HG03196 (cell line): ENCODE data around the gene GPR157.
"Not testable (repeated sequence)": the region's sequence is repeated elsewhere in the genome, so short reads cannot be mapped to it uniquely, and the experiment has no call there.

ENCODE experiments used
- ATAC-seq: cut with Tn5 transposase; IDR thresholded peaks from one replicate; pipeline ENCODE4 v1.9.1; 2021; ENCODE audit not compliant: unreplicated experiment

The GPR157 gene

DNA sequence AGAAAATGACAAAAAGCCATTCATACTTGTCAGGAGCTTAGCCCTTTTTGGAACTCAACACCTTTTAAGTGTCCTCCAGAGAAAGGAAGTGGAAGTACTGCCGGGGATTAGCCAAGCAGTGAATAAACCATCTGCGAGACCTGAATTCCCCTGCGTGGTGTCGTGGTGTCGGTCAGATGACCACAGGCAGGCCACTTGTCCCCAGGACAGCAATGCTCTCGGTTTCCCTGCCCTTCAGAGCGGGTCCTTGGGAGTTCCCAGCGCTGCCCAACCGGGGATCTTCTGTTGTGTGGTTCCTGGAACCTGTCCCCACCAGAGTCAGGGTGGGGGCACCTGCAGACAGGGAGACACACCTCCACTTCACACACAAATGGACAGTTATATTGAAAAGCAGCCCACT is 9.2 kb downstream of the GPR157 start:
- peak; percentile 55 for ATAC-seq

DNA sequence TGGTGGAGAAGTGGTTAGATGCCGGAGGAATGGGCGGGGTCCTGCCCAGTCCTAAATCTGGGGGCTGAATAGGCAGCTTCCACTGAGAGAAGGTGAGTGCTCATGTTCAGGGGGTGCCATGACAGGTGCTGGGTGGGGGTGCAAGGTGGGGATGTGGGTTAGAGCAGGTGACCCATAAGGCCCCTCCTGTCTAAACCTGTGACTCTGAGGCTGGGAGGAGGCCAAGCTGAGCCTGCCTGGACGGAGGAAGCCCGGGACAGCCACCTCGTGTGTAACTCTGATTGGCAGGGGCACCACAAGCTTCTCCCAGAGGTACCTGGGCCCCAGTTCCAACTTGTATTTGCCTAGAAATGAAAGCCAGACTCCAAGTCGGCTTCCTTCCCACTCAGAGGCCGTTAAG is 10.7 kb downstream of the GPR157 start:
- no peak for ATAC-seq

DNA sequence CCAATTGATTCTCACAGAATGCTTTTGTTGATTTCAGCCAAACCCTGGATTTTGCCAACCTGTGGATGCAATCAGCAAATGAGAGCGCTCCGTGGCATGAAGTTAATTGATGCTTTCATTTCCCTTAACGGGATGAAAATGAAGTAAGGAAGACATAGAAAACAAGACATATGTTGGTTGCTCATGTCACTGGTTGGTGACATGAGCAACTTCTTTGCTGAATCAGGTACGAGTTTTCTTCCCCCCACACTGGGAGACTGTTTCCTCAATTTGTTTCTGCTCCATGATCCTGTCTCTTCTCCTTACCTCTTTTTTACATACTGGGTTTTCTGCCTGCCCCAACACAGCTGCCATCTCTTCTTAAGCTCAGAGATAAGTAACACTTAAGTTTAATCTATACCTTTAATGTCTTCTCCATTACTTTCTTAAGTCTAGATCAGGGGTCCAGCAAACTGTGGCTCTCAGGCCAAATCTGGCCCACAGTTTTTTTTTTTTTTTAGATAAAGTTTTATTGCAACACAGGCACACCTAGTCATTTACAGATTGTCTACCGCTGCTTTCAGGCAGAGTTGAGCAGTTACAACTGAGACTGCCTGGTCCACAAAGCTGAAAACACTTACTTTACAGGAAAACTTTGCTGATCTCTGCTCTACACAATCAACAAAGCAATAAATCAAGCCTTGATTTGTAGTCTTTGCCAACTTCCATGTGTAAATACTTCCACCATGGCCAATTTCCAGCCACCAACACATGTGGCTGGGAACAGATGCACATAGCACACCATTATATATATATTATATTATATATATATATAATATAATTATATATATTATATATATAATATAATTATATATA is 13.3 kb downstream of the GPR157 start:
- no peak for ATAC-seq

DNA sequence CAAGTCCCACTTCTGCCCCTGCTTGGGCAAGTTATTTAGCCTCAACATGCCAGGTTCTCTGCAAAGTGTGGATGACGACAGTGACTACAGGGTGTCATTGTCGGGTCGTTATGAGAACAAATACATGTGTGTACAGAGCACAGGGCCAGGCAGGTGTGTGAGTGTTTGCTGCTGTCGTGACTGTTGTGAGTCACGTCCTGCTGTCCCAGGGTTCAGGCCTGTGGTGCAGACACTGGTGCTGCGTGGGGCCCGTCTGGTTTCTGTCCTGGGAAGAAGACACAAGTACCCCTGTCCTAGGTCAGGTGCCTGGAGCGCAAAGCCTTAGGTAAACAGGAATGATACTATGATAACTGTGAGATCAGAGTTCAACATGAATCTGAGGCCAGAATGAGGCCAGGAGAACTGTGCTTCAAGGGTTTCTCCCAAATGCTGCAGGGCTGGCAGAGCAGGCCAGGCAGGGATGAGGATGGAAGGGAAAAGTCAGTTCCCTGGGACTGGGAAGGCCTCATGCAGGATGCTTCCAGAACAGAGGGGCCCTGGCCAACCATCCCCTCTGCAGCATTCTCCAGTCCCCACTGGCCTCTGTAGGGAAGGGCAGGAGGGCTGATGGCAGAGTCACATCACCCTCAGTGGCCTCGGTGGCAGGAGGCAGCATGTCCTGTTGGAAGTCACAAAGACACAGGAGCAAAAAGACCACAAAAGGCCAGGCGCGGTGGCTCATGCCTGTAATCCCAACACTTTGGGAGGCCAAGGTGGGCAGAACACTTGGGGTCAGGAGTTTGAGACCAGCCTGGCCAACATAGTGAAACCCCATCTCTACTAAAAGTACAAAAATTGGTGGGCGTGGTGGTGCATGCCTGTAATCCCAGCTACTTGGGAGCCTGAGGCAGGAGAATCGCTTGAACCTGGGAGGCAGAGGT is 15.7 kb downstream of the GPR157 start:
- no peak for ATAC-seq

DNA sequence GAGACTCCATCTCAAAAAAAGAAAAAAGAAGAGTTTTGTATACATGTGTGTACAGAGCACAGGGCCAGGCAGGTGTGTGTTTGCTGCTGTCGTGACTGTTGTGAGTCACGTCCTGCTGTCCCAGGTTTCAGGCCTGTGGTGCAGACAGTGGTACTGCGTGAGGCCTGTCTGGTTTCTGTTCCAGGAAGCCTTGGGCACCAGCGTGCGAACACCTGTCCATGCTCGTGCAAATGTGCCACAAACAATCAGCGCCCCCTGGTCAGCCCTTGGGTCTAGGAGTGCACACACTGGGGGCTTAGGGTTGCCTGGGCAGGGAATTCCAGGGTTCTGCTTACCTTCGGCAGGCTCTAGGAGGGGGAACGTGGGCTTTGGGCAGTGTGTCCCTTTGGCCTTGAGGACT is 16.9 kb downstream of the GPR157 start:
- no peak for ATAC-seq

DNA sequence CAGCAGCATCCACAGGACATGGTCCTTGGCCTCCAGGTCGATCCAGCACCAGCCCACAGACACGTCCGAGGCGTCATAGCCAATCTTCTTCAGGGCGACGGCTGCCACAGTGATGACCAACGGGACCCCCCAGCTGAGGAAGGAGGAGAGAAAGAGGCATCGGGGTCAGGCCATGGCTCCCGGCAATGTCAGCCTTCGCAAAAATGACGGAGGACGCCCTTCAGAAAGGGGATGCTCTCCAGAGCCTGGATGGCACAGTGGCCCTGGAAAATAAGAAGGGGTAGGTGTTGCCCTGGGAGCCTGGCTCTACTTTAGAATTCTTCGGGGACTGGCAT is 17.6 kb downstream of the GPR157 start:
- ATAC-seq = no peak

DNA sequence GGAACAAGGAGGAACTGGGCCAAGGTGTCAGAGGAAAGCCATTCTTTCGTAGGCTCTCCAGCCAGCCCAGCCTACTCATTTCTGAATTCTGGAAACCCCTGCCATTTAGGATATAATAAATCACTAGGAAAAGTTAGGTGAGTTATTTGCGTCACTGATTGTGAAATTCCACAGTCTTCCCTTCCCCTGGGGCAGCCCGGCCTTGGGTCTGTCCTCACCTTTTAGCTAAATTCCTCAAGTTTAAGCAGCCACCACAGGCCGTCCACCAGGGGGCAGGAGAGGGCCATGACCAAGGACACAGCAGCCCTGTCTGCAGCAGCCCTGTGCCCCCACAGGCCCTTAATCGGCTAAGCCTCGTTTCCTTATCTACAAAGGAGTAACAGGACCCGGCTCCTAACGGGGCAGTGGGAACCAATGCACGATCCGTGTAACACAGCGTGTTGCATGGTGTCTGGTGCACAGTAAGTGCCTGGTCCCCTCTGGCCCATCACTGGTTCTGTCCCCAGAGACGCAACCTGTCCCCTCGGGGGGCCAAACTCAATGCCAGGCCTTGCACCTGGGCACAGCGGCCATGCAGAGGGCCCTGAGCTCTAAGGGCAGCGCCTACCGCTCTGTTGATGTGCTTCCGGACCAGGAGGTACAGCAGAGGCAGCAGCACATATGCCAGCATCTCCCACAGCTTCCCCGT is 18.1 kb downstream of the GPR157 start:
- no peak for ATAC-seq

DNA sequence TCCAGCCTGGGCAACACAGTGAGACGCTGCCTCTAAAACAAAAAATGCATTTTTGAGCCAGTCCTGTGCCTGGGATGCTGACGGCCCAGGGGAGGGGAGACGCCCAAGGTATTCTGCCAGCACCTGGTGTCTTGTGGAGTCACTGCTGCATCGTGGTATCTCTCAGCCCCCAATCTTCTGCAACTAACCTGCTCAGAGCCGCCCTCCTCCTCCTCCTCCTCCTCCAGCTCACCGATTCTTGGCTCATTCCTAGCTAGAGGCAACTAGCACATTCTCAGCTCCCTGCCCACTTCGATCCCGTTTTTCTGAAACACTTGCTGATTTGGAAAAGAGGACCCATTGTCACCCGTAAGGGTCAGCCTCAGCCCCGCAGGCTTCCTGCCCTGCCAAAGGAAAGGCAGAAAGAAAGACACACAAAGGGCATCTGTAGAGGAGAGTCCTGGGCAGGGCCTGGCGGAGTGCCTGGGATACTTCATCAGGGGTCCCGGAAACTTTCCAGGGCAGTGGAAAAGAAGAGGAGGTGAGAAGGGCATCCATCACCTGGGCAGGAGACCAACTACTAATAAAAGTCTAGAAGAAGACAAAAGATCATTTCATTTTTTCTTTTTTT is 20.7 kb downstream of the GPR157 start:
- ATAC-seq = no peak

DNA sequence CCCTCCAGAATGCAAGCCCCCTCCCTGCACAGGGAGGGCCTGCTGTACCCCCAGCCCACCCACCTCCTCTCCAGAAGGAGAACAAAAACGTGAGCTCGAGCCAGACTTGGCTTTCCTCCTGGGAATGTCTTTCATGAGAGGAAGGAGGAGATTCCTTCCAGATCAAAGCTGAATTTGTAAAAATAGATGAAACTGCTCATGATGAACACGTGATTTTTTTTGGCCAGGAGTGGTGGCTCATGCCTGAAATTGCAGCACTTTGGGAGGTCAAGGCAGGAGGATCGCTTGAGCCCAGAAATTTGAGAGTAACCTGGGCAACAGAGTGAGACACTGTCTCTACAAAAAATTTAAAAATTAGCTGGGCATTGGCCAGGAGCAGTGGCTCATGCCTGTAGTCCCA is 21.8 kb downstream of the GPR157 start:
- no peak for ATAC-seq

DNA sequence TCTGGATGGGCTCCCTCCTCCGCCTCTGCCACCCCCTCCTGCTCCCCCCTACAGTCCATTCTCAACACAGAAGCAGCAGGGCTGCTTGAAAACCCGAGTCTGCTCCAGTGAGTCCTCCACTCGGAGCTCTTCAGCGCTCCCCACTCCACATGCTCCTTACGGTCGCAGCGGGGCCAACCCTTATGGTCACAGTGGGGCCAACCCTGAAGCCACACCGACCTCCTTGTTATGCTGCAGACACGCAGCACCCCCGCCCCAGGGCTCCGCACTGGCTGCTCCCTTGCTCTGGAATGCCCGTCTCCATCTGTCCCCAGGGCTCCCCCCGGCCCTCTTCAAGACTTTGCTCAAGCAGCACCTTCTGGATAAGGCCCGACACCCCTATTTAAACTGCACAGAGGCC is 22.6 kb downstream of the GPR157 start:
- ATAC-seq = no peak

DNA sequence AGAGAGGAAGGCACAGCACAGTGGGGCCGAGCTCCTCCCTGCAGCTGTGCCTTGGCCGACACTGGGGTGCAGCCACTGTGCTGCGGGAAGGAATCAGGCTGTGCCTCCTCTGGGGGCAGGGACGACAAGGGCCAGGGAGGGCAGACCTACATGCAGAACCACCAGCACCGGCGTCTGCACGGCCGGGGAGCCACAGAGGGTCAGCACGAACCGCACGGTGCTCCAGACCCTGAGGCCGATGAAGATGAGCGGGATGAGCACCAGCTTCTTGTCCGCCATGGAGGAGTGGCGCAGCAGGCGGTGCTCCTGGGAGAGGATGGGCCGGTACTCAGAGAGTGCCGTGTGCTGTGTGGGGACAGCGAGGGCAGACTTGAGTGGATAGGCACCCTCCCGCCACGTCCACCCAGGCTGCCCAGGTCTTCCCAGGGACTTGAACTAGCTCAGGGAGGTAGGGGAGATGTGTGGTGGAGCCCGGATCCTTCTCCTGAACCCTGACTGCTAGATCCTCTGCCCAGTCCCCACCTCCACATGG is 23.5 kb downstream of the GPR157 start:
- ATAC-seq = no peak

DNA sequence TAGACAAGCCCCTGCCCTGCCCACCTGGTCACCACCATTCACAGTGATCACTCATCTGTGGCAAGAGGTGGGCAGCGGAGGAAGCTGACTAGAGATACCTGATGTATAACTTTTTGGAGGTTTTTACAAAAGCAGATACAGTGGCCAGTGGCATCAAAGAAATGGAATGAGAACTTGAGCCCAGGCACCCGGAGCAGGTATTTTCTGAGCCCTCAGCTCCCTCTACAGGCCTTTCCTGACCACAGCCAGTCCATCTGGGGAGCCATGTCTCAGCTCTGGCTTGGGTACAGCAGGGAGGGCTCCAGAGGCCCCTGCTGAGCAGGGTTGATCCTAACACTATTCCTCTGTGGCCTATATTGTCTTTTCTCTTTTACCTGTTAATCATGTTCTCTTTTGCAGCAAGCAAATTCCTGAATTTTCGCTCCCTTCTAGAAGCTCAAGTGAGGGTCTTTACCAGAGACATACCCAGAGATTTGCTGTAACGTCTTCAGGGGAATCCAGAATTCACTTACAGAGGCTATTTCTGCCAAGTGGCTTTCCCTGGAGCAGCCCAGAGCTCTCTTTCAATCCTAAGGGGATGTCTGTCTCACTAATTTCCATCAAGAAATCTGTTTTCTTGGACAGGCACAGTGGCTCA is 27.3 kb downstream of the GPR157 start:
- no peak for ATAC-seq

DNA sequence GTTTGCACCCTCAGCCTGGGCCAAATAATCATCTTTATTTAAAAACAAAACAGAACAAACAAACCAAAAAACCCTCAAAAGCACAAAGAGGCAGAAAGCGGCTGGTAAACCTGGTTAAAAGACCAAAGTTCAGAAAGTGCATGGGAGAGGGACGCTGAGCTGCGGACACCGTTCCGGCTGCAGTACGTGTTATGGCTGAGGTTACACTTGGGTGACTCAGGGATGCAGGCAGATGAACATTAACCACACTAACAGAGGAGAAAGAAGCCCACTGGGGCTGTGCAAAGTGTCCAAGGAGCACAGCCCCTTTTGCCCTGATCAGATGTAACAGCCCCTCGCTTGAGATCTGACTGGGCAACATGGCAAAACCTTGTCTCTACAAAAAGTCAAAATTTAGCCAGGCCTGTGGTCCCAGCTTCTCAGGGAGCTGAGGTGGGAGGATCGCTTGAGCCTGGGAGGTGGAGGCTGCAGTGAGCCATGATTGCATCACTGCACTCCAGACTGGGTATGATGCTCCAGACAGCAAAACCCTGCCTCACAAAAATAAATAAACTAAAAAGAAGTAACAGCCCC is 28.3 kb downstream of the GPR157 start:
- no peak for ATAC-seq

DNA sequence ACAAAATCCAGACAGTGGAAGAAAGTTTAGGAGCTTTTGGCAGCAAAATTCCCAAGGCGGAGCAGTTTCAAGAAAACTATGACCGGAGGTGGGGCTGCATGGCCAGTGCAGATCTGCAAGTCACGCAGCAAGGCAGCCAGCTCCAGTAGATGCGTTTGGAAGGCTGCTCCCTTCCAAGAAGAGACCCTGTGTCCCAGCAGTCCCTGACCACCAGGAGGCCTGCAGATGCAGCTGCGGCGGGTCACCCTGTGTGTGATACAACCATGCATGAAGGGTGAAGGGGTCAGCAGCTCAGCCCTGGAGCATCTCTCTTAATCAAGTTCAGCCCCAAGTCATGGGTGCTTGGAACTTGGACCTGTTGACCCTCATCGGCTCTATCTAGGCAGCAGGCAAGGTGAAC is 29.3 kb downstream of the GPR157 start:
- ATAC-seq = no peak

DNA sequence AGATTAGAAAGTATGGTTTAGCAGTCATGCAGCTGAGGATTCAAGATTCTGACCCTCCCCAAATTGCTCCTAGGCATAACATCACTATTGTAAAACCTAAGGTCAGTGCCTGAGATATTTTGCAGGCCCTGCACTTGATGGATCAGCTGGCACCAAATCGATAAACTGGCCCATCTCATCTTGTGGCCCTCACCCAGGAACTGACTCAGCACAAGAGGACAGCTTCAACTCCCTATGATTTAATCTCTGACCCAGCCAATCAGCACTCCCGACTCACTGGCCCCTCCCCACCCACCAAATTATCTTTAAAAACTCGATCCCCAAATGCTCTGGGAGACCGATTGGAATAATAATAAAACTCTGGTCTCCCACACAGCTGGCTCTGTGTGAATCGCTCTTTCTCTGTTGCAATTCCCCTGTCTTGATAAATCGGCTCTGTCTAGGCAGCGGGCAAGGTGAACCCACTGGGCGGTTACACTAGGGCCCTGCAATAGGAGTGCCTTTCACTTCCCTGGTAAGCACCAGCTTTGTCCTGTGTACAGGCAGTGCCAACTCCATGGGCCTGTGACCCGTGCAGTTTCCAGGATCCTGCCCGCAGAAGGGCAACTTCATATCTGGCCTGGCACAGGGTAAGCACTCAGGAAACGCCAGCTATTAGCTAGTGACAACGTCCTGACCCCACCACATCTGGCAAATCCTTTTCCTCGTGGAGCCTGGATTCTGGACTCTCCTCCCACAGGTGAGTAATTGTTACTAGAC is 30.8 kb downstream of the GPR157 start:
- no peak for ATAC-seq

DNA sequence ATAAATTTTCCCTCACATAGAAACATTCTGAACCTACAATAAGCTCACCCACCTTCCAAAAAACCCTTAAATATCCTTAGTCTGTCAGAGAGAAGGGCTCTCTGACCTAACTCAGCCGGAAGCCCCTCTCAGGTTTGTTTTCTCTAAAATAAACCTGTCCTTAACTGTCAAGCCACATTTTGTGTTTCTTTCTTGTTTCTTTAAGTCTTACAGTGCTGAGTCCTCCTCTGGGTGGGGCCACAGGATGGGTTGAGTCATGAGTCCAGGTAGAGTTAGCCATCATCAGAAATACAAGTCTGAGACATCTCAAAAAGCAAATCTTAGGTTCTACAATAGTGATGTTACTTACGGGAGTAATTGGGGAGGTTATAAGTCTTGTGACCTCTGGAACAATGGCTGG is 33.1 kb downstream of the GPR157 start:
- ATAC-seq = no peak

DNA sequence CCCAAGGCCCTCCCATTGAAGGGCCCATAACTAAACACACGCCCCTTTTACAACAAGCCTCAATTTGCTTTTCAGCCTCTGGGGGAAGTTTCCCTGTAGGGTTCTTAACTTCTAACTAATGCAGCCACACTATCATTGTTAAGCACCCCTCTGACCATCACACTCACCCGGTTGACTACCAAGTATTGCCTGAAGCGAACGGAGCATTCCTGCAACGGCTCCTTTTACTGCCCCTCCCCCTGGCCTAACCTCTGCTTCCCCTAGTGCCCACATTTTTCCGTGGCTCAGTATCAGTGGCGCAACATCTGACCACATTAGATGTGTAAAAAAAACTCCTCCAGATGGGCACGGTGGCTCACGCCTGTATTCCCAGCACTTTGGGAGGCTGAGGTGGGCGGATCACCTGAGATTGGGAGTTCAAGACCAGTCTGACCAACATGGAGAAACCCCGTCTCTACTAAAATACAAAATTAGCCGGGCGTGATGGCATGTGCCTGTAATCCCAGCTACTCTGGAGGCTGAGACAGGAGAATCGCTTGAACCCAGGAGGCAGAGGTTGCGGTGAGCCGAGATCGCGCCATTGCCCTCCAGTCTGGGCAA is 34.8 kb downstream of the GPR157 start:
- ATAC-seq = not testable (repeated sequence)

DNA sequence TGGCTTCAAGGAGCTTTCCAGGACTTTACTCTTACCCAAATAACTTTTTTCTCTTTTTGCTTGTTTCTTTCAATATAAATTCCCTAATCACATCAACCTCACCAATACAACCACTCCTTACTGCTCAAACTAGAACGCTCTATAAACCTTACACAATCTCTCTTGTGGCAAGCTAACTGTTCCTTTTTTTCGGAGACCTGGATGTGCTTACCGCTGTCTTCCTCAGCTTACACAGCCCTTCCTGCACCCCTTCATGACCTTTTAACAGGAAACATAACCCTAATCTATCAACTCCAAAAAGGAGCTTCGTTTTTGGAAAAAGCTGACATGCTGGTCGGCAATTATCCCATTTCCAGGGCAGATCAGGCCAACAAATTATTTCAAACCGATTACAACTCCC is 35.3 kb downstream of the GPR157 start:
- no peak for ATAC-seq

DNA sequence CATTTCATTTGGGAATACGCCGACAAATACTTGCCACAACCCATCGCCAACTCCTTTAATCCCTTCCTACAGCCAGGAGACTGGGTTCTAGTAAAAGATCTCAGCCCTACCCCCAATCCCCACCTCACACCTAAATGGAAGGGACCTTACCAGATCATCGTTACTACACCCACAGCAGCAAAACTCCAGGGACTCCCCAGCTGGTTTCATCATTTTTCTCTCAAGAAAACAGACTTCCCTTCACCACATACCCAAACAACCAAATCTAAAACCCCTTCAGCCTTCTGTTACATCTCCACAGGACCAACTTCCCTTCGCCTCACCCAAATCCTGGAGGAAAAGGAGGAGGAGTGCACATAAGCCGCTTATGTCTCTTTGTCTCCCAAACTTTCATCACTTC is 35.8 kb downstream of the GPR157 start:
- ATAC-seq = no peak
